ENCODE data around the gene SIMC1.

- no peak for TF ChIP-seq POLR2AphosphoS5 (IDR thresholded peaks at IDR 0.05; ENCODE audit: low read depth, low read length)
- no peak for TF ChIP-seq TAF1 (IDR thresholded peaks at IDR 0.05; ENCODE audit: borderline replicate concordance, low read depth, low read length)
- no peak for TF ChIP-seq POLR2A (IDR thresholded peaks at IDR 0.05; ENCODE audit: low read depth, low read length)
Measured at GRCh38 chr5:176360894-176361436, 122.7 kb downstream of the SIMC1 start.
